Karpas-422 (cell line): ENCODE data around the gene S100A9. TPM values are rescaled to one million over a fixed set of nuclear protein-coding genes. Genes with fewer than 3 reads are reported as not detected.

Source experiments
- DNase-seq: peaks from one replicate; pipeline ENCODE4 v3.0.0-alpha.2; 2015
- H2AFZ ChIP-seq: fragments of 200-600 bp; sonication (generic); 2 replicates; pipeline ENCODE4 v1.6.1; 2014; ENCODE audit warnings: antibody characterized with exemption, low read length, mixed read lengths
- H3K27ac ChIP-seq: fragments of 200-600 bp; sonication (generic); 2 replicates; pipeline ENCODE4 v1.5.1; 2014; ENCODE audit warnings: mild to moderate bottlenecking, low read length, moderate library complexity
- H3K27me3 ChIP-seq: fragments of 200-600 bp; sonication (generic); 2 replicates; pipeline ENCODE4 v1.6.1; 2014; ENCODE audit warnings: low read length, mixed read lengths
- H3K36me3 ChIP-seq: fragments of 200-600 bp; sonication (generic); 2 replicates; pipeline ENCODE4 v1.6.1; 2014; ENCODE audit warnings: low read length, mixed read lengths; ENCODE audit not compliant: insufficient read depth
- H3K4me1 ChIP-seq: fragments of 200-600 bp; sonication (generic); 2 replicates; pipeline ENCODE4 v1.6.1; 2014; ENCODE audit warnings: mild to moderate bottlenecking, low read length, mixed read lengths
- H3K4me2 ChIP-seq: fragments of 200-600 bp; sonication (generic); 2 replicates; pipeline ENCODE4 v1.6.1; 2014; ENCODE audit warnings: low read length, low read depth, mild to moderate bottlenecking; ENCODE audit not compliant: poor library complexity, severe bottlenecking
- H3K4me3 ChIP-seq: fragments of 200-600 bp; sonication (generic); 2 replicates; pipeline ENCODE4 v1.5.1; 2014; ENCODE audit warnings: mild to moderate bottlenecking, antibody characterized with exemption, low read length, mixed read lengths
- H3K79me2 ChIP-seq: fragments of 200-600 bp; sonication (generic); 2 replicates; pipeline ENCODE4 v1.6.1; 2014; ENCODE audit warnings: mild to moderate bottlenecking, low read length, mixed read lengths
- H3K9ac ChIP-seq: fragments of 200-600 bp; sonication (generic); 2 replicates; pipeline ENCODE4 v1.6.0; 2014; ENCODE audit warnings: low read length
- H3K9me2 ChIP-seq: fragments of 200-600 bp; sonication (generic), shearing (Covaris generic); replicated peaks from 2 replicates; pipeline ENCODE4 v1.6.0; 2014; ENCODE audit warnings: mild to moderate bottlenecking, low read length, moderate library complexity; ENCODE audit not compliant: insufficient read depth
- H3K9me3 ChIP-seq: fragments of 300-700, 200-600 bp; sonication (generic); 2 replicates; pipeline ENCODE4 v1.6.1; 2014; ENCODE audit warnings: low read length, mixed read lengths
- H4K20me1 ChIP-seq: fragments of 200-600 bp; sonication (generic); 2 replicates; pipeline ENCODE4 v1.6.1; 2014; ENCODE audit warnings: mild to moderate bottlenecking, antibody characterized with exemption, low read length, low read depth; ENCODE audit not compliant: insufficient read depth
- total RNA-seq: library from RNA; depleted of rRNA; stranded (reverse); fragments of >200 nt; shearing (Covaris generic); gene quantifications from 2 replicates; pipeline ENCODE4 v1.2.3, GENCODE V29; 2014; ENCODE audit warnings: low replicate concordance

The S100A9 gene
- total RNA-seq, 1 experiment from 2014 or later = not detected

DNA sequence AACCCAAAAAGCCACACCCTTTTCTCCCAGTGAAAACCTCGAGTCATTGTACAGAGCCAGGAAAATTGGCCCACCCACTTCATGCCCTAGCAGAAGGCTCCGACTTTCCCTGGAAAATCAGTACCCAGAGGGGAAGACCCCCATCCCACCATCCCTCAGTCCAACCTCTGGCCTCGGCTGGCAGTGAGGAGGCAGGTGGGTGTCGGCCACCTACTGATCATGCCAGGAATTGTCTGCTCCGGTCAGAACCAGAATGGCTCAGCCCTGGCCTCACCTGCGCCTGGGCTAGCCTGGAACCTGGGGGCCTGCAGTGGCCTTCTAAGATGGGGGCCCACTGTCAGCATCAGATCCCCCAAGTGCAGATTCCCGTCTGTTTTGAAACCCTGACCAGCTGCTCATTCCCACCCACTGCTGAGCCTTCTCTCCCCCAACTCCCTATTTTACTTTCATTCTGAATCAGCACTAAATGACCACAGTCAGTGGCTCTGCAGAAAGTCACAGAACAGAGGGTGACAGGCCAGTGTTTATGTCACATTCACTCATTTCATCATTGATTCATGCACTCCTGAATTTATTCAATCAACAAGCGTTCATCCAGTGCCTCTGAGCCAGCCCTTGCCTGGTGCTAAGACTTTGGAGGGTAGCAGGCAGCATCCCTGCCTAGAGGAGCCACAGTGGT is 3.0 kb upstream of the S100A9 start:
- no peaks in the 10 kb centered on the region for H3K9me3 ChIP-seq
- no peak for DNase-seq
- H3K4me3 ChIP-seq = no peak overlapping the region
- H3K4me2 ChIP-seq = no peak overlapping the region
- no peaks in the 10 kb centered on the region for H3K79me2 ChIP-seq
- H3K36me3 ChIP-seq = no peaks in the 10 kb centered on the region
- H3K27me3 ChIP-seq = no peaks in the 10 kb centered on the region
- H3K27ac ChIP-seq = no peak overlapping the region
- H4K20me1 ChIP-seq = no peaks in the 10 kb centered on the region; the same call in 1 of the 2 replicates
- H2AFZ ChIP-seq = no peak overlapping the region
- H3K9me2 ChIP-seq = no peaks in the 10 kb centered on the region
- no peaks in the 10 kb centered on the region for H3K4me1 ChIP-seq
- H3K9ac ChIP-seq = no peak overlapping the region

DNA sequence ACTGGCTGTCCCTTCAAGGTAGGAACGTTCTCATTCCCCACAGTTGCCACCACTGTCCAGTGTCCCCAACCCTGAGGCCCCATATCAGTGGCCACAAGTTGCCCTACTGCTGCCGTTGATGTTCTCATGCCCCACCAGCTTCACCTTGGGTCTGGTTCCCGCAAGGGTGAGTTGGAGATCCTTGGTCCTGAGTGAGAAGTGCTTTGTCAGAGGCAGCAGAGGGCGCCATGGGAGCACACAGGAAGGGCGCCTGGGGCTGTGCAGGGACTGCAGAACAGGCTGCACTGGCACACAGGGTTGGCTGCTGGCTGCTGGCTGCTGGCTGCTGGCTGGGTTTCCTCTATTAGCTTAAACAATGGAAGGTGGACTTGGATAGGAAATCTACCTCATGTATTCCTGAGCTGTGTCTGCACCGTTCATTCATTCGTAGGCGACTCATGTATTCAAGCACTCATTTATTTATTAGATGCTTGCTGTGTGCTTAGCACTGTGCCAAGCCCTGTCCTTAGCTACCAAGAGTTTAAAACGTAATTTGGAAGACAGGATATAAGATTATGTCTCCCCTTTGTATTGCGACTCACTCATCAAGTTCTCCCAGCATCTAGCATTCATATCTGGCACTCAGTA is 2.1 kb upstream of the S100A9 start:
- no peak overlapping the region for H2AFZ ChIP-seq
- H3K4me1 ChIP-seq = no peaks in the 10 kb centered on the region
- H3K27ac ChIP-seq = no peak overlapping the region
- no peaks in the 10 kb centered on the region for H3K27me3 ChIP-seq
- H3K4me3 ChIP-seq = no peak overlapping the region
- DNase-seq = peak; percentile 88
- H3K4me2 ChIP-seq = no peak overlapping the region
- H3K79me2 ChIP-seq = no peaks in the 10 kb centered on the region
- no peaks in the 10 kb centered on the region; the same call in 1 of the 2 replicates for H4K20me1 ChIP-seq
- no peaks in the 10 kb centered on the region for H3K9me2 ChIP-seq
- H3K36me3 ChIP-seq = no peaks in the 10 kb centered on the region
- no peaks in the 10 kb centered on the region for H3K9me3 ChIP-seq
- H3K9ac ChIP-seq = no peak overlapping the region

DNA sequence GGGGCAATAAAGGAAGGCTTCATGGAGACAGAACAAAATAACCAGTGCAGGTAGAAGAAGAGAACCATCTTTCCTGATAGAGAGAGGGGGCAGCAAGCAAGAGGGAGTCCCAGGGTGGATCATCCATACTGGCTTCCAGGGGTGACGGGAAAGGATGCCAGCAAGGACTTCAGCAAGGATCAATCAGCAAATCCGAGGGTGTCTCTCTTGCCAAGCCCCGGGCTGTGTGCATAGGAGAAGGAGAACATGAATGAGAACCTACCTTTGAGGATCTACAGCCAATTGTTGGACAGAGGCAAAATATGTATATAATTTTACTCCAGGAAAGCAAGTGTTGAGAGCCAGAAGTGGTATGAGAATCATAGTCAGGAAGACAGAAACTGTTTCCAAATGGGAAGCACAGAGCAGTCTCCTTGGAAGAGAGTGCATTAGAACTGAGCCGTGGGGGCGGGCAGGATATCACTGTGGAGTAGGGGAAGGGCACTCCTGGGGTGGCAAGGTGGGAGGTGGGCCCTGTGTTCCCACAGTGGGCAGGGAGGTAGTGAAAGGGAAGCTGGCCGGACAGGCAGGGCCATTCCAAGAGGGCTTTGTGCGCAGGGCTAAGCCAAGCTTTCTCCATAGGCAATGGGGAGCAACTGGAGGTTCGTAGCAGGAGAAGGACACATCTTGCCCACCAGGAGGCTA is 1.1 kb upstream of the S100A9 start:
- Histone ChIP-seq H3K36me3 (no peaks in the 10 kb centered on the region), H3K9me2 (no peaks in the 10 kb centered on the region), H3K4me1 (no peaks in the 10 kb centered on the region), H3K4me2 (no peak overlapping the region), H3K9ac (no peak overlapping the region), H2AFZ (no peak overlapping the region), H3K4me3 (no peak overlapping the region), H4K20me1 (no peaks in the 10 kb centered on the region; the same call in 1 of the 2 replicates), H3K9me3 (no peaks in the 10 kb centered on the region), H3K27me3 (no peaks in the 10 kb centered on the region), H3K27ac (no peak overlapping the region), H3K79me2 (no peaks in the 10 kb centered on the region)
- no peak for DNase-seq

DNA sequence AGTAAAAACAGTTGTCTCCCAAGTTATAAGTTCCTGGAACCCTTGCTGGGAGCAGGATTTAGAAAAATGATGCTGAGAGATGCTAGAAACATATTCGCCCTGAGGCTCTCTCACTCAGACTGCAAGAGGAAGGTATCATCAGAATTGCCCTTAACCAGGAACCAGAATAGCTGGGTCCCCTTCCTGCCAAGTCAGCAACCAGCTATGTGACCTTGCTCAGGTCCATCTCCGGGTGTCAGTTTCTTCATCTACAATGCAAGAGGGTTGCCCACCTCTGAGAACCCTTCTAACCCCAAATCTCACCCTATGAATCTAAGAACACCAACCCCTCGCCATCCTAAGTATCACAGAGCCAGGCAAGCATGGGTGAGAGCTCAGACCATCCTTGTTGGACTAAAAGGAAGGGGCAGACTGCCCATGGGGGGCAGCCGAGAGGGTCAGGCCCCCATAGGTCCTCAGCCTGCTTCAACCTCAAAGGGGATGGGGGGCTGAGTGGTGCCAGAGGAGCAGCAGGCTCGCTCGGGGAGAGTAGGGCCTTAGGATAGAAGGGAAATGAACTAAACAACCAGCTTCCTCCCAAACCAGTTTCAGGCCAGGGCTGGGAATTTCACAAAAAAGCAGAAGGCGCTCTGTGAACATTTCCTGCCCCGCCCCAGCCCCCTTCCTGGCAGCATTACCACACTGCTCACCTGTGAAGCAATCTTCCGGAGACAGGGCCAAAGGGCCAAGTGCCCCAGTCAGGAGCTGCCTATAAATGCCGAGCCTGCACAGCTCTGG is 390 bp upstream of the S100A9 start:
- H3K4me2 ChIP-seq = no peak overlapping the region
- DNase-seq = no peak
- no peak overlapping the region for H3K27ac ChIP-seq
- no peaks in the 10 kb centered on the region for H3K79me2 ChIP-seq
- H3K4me3 ChIP-seq = no peak overlapping the region
- no peaks in the 10 kb centered on the region for H3K27me3 ChIP-seq
- H3K4me1 ChIP-seq = no peaks in the 10 kb centered on the region
- H3K36me3 ChIP-seq = no peaks in the 10 kb centered on the region
- no peak overlapping the region for H2AFZ ChIP-seq
- no peaks in the 10 kb centered on the region; the same call in 1 of the 2 replicates for H4K20me1 ChIP-seq
- no peaks in the 10 kb centered on the region for H3K9me3 ChIP-seq
- H3K9me2 ChIP-seq = no peaks in the 10 kb centered on the region
- no peak overlapping the region for H3K9ac ChIP-seq

DNA sequence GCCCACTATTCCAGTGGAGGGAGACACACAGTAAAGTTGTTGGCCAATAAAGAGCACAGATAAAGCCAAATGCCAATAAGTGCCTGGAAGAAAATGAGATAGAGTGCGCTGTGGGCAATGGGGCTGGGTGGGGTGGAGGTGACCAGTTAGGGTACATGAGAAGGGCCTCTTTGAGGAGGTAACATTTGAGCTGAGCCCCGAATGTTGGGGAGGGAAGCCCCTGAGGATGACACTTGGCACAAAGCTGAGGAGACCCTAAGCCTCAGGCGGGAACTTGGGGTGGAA is 979 bp downstream of the S100A9 start:
- H3K9me3 ChIP-seq = no peaks in the 10 kb centered on the region
- no peaks in the 10 kb centered on the region for H3K9me2 ChIP-seq
- H3K4me3 ChIP-seq = no peak overlapping the region
- H3K4me2 ChIP-seq = no peak overlapping the region
- no peaks in the 10 kb centered on the region for H3K27me3 ChIP-seq
- no peaks in the 10 kb centered on the region for H3K4me1 ChIP-seq
- H3K79me2 ChIP-seq = no peaks in the 10 kb centered on the region
- H3K9ac ChIP-seq = no peak overlapping the region
- no peaks in the 10 kb centered on the region for H3K36me3 ChIP-seq
- H2AFZ ChIP-seq = no peak overlapping the region
- H4K20me1 ChIP-seq = no peaks in the 10 kb centered on the region
- no peak for DNase-seq
- no peak overlapping the region for H3K27ac ChIP-seq

DNA sequence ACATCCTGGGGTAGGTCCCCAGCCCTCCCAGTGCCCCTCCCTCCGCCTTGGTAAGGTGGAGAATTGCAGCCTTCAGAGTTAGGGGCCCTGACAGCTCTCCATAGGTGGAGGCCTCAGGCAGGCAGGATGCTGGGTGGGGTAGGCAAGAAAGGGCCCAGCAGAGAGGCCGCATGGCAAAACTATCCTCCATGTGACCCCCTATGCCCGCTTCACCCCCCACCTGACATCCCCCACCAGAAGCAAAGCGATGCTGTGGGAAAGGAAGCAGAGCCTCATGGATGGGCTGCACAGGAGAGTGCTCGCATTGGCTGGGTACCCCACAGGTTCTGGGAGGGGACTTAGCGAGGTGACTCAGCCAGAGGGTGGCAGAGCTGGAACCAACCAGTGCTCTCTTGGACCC is 1.6 kb downstream of the S100A9 start:
- no peaks in the 10 kb centered on the region for H3K9me2 ChIP-seq
- no peak overlapping the region for H3K4me3 ChIP-seq
- H4K20me1 ChIP-seq = no peaks in the 10 kb centered on the region
- H3K36me3 ChIP-seq = no peaks in the 10 kb centered on the region
- no peak overlapping the region for H3K4me2 ChIP-seq
- H3K27ac ChIP-seq = no peak overlapping the region
- no peaks in the 10 kb centered on the region for H3K27me3 ChIP-seq
- no peaks in the 10 kb centered on the region for H3K79me2 ChIP-seq
- no peak for DNase-seq
- H3K9me3 ChIP-seq = no peaks in the 10 kb centered on the region
- no peaks in the 10 kb centered on the region for H3K4me1 ChIP-seq
- no peak overlapping the region for H2AFZ ChIP-seq
- no peak overlapping the region for H3K9ac ChIP-seq

DNA sequence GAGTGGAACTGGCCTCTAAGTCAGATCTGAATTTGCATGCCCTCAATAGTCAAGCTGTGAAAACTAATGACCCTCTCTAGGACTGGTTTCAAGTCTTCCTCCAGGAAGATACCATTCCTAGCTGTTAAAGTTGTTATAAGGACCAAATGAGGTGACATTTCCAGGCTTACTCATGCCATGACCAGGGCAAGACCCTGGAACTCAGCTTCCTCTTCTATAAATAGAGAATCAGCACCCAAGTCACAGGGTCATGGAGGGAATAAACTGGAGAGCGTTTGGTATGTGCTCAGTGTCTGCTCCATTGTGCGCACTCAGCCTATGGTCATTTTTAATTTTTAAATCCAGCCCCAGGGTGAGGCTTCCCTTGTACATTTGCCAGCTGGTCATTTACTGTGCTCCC is 2.5 kb downstream of the S100A9 start:
- no peaks in the 10 kb centered on the region for H4K20me1 ChIP-seq
- H3K36me3 ChIP-seq = no peaks in the 10 kb centered on the region
- H3K79me2 ChIP-seq = no peaks in the 10 kb centered on the region
- no peaks in the 10 kb centered on the region for H3K4me1 ChIP-seq
- no peak for DNase-seq
- H2AFZ ChIP-seq = no peak overlapping the region
- no peak overlapping the region for H3K4me2 ChIP-seq
- no peaks in the 10 kb centered on the region for H3K9me3 ChIP-seq
- no peak overlapping the region for H3K27ac ChIP-seq
- no peak overlapping the region for H3K4me3 ChIP-seq
- H3K9me2 ChIP-seq = no peaks in the 10 kb centered on the region
- H3K27me3 ChIP-seq = no peaks in the 10 kb centered on the region
- H3K9ac ChIP-seq = no peak overlapping the region
